ENCODE results near the gene CDH26. TPM values are rescaled to one million over a fixed set of nuclear protein-coding genes. Genes with fewer than 3 reads are reported as not detected.

Gene CDH26
- polyA plus RNA-seq, 3 donors, result 1.3 to 3.0 (median 2.0) TPM

GRCh38 chr20:59948212-59948611 is 10.0 kb upstream of the CDH26 start:
- H3K79me2 ChIP-seq (ENCODE audit: insufficient read depth, low read length), result peaks cover 20% of the 10 kb centered on the region
- H3K27ac Mint-ChIP-seq, result peak overlapping the region in 6 of 7 donors; percentile 14 to 79 (median 52)
- peaks cover 38% of the 10 kb centered on the region for H3K4me1 Mint-ChIP-seq
- TF ChIP-seq, protein P1, sequence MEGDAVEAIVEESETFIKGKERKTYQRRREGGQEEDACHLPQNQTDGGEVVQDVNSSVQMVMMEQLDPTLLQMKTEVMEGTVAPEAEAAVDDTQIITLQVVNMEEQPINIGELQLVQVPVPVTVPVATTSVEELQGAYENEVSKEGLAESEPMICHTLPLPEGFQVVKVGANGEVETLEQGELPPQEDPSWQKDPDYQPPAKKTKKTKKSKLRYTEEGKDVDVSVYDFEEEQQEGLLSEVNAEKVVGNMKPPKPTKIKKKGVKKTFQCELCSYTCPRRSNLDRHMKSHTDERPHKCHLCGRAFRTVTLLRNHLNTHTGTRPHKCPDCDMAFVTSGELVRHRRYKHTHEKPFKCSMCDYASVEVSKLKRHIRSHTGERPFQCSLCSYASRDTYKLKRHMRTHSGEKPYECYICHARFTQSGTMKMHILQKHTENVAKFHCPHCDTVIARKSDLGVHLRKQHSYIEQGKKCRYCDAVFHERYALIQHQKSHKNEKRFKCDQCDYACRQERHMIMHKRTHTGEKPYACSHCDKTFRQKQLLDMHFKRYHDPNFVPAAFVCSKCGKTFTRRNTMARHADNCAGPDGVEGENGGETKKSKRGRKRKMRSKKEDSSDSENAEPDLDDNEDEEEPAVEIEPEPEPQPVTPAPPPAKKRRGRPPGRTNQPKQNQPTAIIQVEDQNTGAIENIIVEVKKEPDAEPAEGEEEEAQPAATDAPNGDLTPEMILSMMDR (IDR thresholded peaks at IDR 0.05), result no peak
- H3K9me3 ChIP-seq (replicated peaks in 1 of 2; ENCODE audit: control insufficient read depth in 1 of 2, insufficient read depth in 1 of 2, low read length in 2 of 2), result no peaks in the 10 kb centered on the region
- no peak overlapping the region for H3K4me3 ChIP-seq (replicated peaks in 1 of 3; ENCODE audit: low read depth in 2 of 3, low read length in 3 of 3)
- peak overlapping the region in 1 of 2 donors; percentile 64 for H3K27ac ChIP-seq (ENCODE audit: low read depth in 1 of 2, low read length in 2 of 2)
- H3K9ac ChIP-seq (ENCODE audit: insufficient read depth, low read length, poor library complexity, severe bottlenecking), result no peak overlapping the region
- no peak overlapping the region for H3K4me3 Mint-ChIP-seq
- peak in 1 of 3 donors; percentile 11 for DNase-seq
- H3K9me3 Mint-ChIP-seq, result no peaks in the 10 kb centered on the region
- no peaks in the 10 kb centered on the region for H4K20me1 ChIP-seq (ENCODE audit: insufficient read depth, low read length)
- peaks cover 29 to 48% of the 10 kb centered on the region in 2 donors for H3K36me3 ChIP-seq (replicated peaks in 1 of 2; ENCODE audit: control insufficient read depth in 1 of 2, insufficient read depth in 2 of 2, low read length in 2 of 2)
- peaks cover 18 to 26% of the 10 kb centered on the region in 2 donors for H3K4me1 ChIP-seq (ENCODE audit: control insufficient read depth in 1 of 2, insufficient read depth in 2 of 2, low read length in 2 of 2)
- no peak overlapping the region for H2AFZ ChIP-seq (ENCODE audit: insufficient read depth, low read depth, low read length, poor library complexity, severe bottlenecking)
- no CpG with 5 or more reads among the region's 1 CpG for WGBS (ENCODE audit: insufficient coverage)
- intact Hi-C loops (cut with micrococcal nuclease), result loop anchor here (2.0 to 10.0 kb wide), 5 partner anchors 107 to 1177 kb away; no protein-coding TSS in a partner anchor
- H3K27me3 ChIP-seq (ENCODE audit: control insufficient read depth in 2 of 2, insufficient read depth in 2 of 2, low read length in 2 of 2), result no peaks in the 10 kb centered on the region
- H3K36me3 Mint-ChIP-seq, result peaks cover 38 to 48% of the 10 kb centered on the region in 2 donors
- H3K27me3 Mint-ChIP-seq (ENCODE audit: low read depth in 3 of 3), result no peaks in the 10 kb centered on the region
- no peak overlapping the region for H3K4me2 ChIP-seq (replicated peaks; ENCODE audit: extremely low read depth, low read length, poor library complexity, severe bottlenecking)

- H3K9me3 Mint-ChIP-seq, result no peaks in the 10 kb centered on the region
- peaks cover 38% of the 10 kb centered on the region for H3K4me1 Mint-ChIP-seq
- no peaks in the 10 kb centered on the region for H4K20me1 ChIP-seq (ENCODE audit: insufficient read depth, low read length)
- H3K79me2 ChIP-seq (ENCODE audit: insufficient read depth, low read length), result peaks cover 12% of the 10 kb centered on the region
- peaks cover 0 to 3% (median 0%) of the 10 kb centered on the region in 3 donors for H3K27me3 Mint-ChIP-seq (ENCODE audit: low read depth in 3 of 3)
- TF ChIP-seq, protein P1 (IDR thresholded peaks at IDR 0.05), result peak; percentile 83
- DNase-seq, result peak; percentile 44 to 49 (median 44)
- peaks cover 18 to 26% of the 10 kb centered on the region in 2 donors for H3K4me1 ChIP-seq (ENCODE audit: control insufficient read depth in 1 of 2, insufficient read depth in 2 of 2, low read length in 2 of 2)
- peak overlapping the region in 5 of 7 donors; percentile 41 to 82 (median 71) for H3K27ac Mint-ChIP-seq
- intact Hi-C loops (cut with micrococcal nuclease), result loop anchor here (2.0 to 10.0 kb wide), 5 partner anchors 106 to 1176 kb away; no protein-coding TSS in a partner anchor
- H3K4me3 ChIP-seq (replicated peaks in 1 of 3; ENCODE audit: low read depth in 2 of 3, low read length in 3 of 3), result no peak overlapping the region
- H3K9me3 ChIP-seq (replicated peaks in 1 of 2; ENCODE audit: control insufficient read depth in 1 of 2, insufficient read depth in 1 of 2, low read length in 2 of 2), result no peaks in the 10 kb centered on the region
- no peak overlapping the region for H3K9ac ChIP-seq (ENCODE audit: insufficient read depth, low read length, poor library complexity, severe bottlenecking)
- WGBS (ENCODE audit: insufficient coverage), result 0% methylated on average over 1 of the region's 7 CpGs
- H3K27ac ChIP-seq (ENCODE audit: low read depth in 1 of 2, low read length in 2 of 2), result peak overlapping the region in 1 of 2 donors; percentile 64
- H2AFZ ChIP-seq (ENCODE audit: insufficient read depth, low read depth, low read length, poor library complexity, severe bottlenecking), result no peak overlapping the region
- H3K36me3 Mint-ChIP-seq, result peaks cover 32 to 47% of the 10 kb centered on the region in 2 donors
- H3K4me2 ChIP-seq (replicated peaks; ENCODE audit: extremely low read depth, low read length, poor library complexity, severe bottlenecking), result no peak overlapping the region
- H3K4me3 Mint-ChIP-seq, result no peak overlapping the region
- no peaks in the 10 kb centered on the region for H3K27me3 ChIP-seq (ENCODE audit: control insufficient read depth in 2 of 2, insufficient read depth in 2 of 2, low read length in 2 of 2)
- H3K36me3 ChIP-seq (replicated peaks in 1 of 2; ENCODE audit: control insufficient read depth in 1 of 2, insufficient read depth in 2 of 2, low read length in 2 of 2), result peaks cover 21 to 40% of the 10 kb centered on the region in 2 donors
These were observed 9.1 kb upstream of the CDH26 start for GRCh38 chr20:59948828-59949720.
